GM12874 (cell line): Measurements from ENCODE around the gene GNPTG.

ENCODE experiments used
- TF ChIP-seq, protein P1 (sequence below): IDR thresholded peaks from 2 replicates; pipeline ENCODE4 v1.5.1; 2011; ENCODE audit warnings: low read depth, mild to moderate bottlenecking, control low read depth, low read length, moderate library complexity; ENCODE audit not compliant: insufficient read depth

Gene GNPTG

DNA sequence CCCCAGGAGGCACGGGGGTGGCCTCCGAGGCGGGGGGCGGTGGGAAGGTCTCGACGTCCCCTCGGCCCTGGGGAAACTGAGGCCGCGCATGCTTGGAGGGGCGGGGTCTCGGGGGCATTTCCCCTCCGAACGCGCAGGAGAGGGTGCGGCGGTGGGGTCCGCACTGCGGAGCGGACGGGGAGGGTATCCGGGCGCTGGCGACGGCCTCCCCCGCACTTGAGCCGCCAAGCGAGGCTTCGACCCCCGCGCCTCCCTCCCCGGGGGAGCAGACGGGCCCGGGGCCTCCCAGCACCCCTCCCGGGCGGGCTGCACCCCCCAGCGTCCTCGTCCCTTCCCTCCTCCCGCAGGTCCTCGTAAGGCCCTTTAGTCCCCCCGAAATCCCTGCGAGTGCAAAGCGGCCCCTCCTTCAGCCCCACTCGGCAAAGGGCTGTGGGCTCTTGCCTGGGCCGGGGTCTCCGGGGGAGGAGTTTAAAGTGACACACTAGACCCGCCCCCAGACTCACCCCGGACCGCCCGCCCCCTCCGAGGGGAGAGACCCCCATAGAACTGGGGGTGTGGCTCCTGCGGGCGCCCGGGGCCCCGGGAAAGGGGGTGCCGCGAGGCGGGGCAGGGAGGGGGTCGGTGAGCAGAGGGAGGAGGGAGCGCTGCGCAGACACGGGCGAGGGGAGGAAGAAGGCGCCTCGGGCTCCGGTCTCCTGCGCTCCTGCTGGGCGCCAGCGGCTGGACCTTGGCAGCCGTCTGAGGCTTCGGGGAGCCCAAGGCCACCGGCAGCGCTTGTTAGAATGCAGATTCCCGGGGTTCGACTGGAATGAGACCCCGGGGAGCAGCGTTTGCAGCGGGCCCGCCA is 17.7 kb upstream of the GNPTG start:
- TF ChIP-seq, protein P1, sequence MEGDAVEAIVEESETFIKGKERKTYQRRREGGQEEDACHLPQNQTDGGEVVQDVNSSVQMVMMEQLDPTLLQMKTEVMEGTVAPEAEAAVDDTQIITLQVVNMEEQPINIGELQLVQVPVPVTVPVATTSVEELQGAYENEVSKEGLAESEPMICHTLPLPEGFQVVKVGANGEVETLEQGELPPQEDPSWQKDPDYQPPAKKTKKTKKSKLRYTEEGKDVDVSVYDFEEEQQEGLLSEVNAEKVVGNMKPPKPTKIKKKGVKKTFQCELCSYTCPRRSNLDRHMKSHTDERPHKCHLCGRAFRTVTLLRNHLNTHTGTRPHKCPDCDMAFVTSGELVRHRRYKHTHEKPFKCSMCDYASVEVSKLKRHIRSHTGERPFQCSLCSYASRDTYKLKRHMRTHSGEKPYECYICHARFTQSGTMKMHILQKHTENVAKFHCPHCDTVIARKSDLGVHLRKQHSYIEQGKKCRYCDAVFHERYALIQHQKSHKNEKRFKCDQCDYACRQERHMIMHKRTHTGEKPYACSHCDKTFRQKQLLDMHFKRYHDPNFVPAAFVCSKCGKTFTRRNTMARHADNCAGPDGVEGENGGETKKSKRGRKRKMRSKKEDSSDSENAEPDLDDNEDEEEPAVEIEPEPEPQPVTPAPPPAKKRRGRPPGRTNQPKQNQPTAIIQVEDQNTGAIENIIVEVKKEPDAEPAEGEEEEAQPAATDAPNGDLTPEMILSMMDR, result no peak

DNA sequence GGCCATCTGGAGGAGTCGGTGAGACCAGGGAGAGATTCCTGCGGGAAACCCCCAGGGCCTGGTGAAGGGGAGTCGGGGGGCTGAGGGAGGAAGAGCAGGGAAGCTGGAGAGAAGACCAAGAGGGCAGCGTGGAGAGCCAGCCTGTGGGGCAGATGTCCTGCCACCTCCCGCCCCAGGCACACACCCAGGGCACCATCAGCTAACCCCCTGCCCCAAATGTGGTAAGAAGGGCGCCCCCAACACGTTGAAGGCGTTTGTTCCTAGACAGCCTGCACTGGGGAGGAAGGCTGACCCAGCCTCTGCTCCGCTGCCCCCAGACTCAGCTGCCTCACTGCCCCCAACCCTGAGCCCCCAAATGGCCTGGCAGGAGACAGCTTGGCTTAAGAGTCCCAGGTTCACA is 17.0 kb upstream of the GNPTG start:
- TF ChIP-seq, protein P1, result no peak

DNA sequence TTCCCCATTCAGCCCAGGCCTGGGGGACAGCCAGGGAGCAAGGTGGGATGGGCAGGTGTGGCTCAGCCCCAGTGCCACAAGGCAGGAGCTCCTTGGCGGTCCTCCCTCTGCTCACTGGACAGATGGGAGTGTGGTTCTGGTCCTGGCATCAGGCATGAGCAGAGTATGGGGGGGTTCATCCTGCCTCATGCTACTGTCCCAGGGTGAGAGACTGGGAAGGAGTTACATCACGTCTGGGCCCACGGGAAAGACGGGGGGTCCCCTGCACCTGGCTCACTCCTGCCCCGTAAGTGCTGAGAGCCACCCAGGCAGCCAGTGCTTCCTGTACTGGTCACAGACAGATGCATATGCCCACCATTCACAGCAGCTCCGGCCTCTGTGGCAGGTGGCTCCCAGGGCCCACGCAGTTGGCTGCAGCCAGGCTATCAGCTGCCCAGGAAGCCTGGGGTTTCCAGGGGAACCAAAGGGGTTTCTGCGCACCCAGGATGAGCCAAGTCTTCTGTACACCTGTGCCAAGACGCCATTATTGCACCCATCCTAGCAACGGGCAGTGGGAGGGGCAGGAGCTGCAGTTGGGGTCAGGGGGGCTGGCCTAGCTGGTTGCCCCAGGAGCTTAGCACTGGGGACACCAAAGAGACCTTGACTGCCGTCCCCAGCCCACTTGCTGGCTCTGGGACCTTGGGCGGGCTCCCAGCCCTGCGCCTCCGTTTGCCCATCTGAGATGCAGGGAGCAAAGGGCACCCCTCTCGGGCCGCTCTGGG is 16.3 kb upstream of the GNPTG start:
- TF ChIP-seq, protein P1, result no peak

DNA sequence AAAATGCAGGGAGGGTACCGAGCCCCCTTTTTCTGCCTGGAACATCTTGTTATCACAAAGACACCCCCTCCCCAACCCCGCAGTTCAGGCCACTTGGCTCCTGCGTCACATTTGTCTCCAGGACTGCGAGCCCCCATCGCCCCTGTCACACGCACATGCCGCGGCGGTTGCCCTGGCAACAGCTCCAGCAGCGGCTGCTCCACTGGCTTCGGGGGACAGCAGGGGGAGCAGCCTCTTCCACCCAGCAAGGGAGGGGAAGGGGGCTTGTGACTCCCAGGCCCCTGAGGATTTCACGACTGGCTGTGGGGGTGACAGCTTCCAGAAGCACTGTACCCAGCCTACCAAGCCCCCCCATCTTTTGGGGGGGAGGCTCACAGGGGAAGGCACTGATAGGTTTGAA is 15.7 kb upstream of the GNPTG start:
- TF ChIP-seq, protein P1, result no peak

DNA sequence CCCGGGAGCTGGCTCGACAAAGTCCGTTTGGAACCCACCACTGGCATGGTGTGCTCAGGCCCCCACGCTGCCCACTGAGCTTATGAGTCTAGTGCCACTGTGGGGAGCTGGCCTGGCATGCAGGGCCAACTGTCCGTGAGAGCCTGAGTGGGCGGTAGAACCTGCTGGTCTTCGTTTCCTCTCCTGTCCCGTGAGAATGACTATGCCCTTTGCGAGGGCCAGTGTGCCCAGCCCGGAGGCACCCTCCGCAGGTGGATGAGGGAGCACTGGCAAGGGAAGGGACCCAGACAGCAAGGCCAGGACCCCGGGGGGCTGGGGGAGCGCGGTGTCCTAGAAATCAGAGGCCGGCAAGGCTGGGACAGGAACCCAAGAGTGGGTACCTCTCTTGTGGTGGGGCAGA is 15.1 kb upstream of the GNPTG start:
- TF ChIP-seq, protein P1, result no peak

DNA sequence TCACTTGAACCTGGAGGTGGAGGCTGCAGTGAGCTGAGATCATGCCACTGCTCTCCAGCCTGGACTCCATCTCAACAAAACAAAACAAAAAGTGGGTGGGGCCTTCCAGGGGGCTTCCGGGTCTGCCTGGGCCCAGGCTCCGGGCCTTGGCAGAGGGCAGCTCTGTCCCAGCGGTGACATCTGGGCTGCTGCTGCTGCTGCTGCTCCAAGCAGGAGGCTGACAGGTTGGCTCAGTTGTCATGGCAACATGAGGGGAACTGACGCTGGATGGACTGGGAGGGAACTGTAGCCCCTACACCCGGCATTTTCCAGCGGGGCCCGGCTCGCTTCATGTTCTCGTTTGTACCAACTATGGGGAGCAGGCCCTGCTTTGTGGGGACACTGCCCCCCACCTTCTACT is 14.2 kb upstream of the GNPTG start:
- TF ChIP-seq, protein P1, result no peak

DNA sequence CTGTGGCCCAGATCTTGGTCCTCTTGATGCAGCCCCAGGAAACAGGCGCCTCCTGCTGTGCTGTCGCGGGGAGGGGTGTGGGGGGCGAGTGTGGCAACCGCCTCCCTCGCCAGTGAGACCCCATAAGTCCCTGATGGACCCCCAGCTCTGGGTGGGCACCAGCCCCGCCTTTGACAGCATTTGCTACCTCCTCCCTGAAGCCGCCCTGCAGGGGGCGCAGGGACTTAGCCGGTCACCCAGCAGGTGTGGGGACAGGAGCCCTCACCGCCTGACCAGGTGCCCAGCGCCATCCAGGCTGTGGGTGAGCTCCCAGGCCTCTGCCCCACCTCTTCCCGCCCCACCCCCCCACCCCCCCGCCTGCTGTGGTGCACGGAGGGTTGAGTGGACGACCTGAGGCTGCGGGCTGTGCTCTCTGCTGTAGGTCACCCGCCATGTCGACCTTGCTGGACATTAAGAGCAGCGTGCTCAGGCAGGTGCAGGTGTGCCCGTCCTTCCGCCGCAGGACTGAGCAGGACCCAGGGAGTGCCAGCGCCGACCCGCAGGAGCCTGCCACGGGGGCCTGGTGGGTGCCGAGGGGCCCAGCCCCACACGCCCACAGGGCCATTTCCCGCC is 13.5 kb upstream of the GNPTG start:
- TF ChIP-seq, protein P1, result peak; percentile 68
